Upper lobe of left lung (tissue), 6 donors: Measurements from ENCODE around the gene HOXA7. TPM values are rescaled to one million over a fixed set of nuclear protein-coding genes. Genes with fewer than 3 reads are reported as not detected.
A peak's percentile ranks its signal among the peaks of the same experiment; 100 is the strongest.

Source experiments
- ATAC-seq, 2 donors: fragments of 200-7000 bp; cut with Tn5 transposase; one replicate each; pipeline ENCODE4 v1.9.1; 2022; ENCODE audit warnings: mild to moderate bottlenecking in 2 of 2, moderate library complexity in 2 of 2; ENCODE audit not compliant: low FRiP score in 2 of 2
- DNase-seq, 2 donors: peaks; one replicate each; pipeline ENCODE4 v3.0.0-alpha.2; 2019 to 2020
- H3K27ac ChIP-seq, 4 donors: fragments of 200-600 bp; sonication (generic); one replicate each; pipeline ENCODE4 v1.5.1; 2016 to 2019
- H3K27me3 ChIP-seq, 4 donors: fragments of 200-600 bp; sonication (generic); one replicate each; pipeline ENCODE4 v1.5.1; 2017 to 2019
- H3K36me3 ChIP-seq, 4 donors: fragments of 200-600 bp; sonication (generic); one replicate each; pipeline ENCODE4 v1.5.1; 2016 to 2019
- H3K4me1 ChIP-seq, 4 donors: fragments of 200-600 bp; sonication (generic); one replicate each; pipeline ENCODE4 v1.5.1; 2018 to 2019
- H3K4me3 ChIP-seq, 4 donors: fragments of 200-600 bp; sonication (generic); one replicate each; pipeline ENCODE4 v1.5.1; 2017 to 2019; ENCODE audit warnings: mild to moderate bottlenecking in 2 of 4, moderate library complexity in 1 of 4
- H3K9me3 ChIP-seq, 4 donors: fragments of 200-600 bp; sonication (generic); one replicate each; pipeline ENCODE4 v1.5.1; 2018 to 2019
- EP300 ChIP-seq, 4 donors: sonication (generic); formaldehyde crosslinking; IDR thresholded peaks; one replicate each; pipeline ENCODE4 v1.5.1; 2017; ENCODE audit warnings: antibody characterized with exemption in 4 of 4, control low read depth in 2 of 4
- POLR2A ChIP-seq, 4 donors: fragments of 450-650 bp; IDR thresholded peaks; one replicate each; pipeline ENCODE4 v1.5.1; 2016 to 2017; ENCODE audit warnings: antibody characterized with exemption in 4 of 4, mild to moderate bottlenecking in 2 of 4
- POLR2AphosphoS5 ChIP-seq, 2 donors: sonication (generic); formaldehyde crosslinking; IDR thresholded peaks; one replicate each; pipeline ENCODE4 v1.5.1; 2017; ENCODE audit warnings: antibody characterized with exemption in 2 of 2
- WGBS, 2 donors: methylation state at CpG; one replicate each; pipeline ENCODE4 v1.1.5; 2017 to 2018; 5-methylcytosine and 5-hydroxymethylcytosine counted together
- total RNA-seq, 6 donors: library from RNA; depleted of rRNA in 4 of 6; stranded (reverse); fragments of >200 nt in 4 of 6; gene quantifications; one replicate each; pipeline versions ENCODE4 v1.1.0 to v1.2.1, GENCODE V29; 2016 to 2021
- TF ChIP-seq, protein P1 (sequence below), 6 experiments: fragments of 450-650 bp in 4 of 6; fragments of 200-600 bp in 2 of 6; sonication (generic) in 2 of 6; IDR thresholded peaks; one replicate each; pipeline ENCODE4 v1.5.1; 2016 to 2019; ENCODE audit warnings: antibody characterized with exemption in 6 of 6
- donor health status: DM: no; HTN: no; CAD: no; lungs with moderate emphysema.
- donor health status: DM: no; HTN: yes; CAD: no; lungs with severe emphysema.

Gene HOXA7
- total RNA-seq, 6 donors from 2014 or later: 0.46 to 3.3 (median 2.5) TPM; not detected in 2

DNA sequence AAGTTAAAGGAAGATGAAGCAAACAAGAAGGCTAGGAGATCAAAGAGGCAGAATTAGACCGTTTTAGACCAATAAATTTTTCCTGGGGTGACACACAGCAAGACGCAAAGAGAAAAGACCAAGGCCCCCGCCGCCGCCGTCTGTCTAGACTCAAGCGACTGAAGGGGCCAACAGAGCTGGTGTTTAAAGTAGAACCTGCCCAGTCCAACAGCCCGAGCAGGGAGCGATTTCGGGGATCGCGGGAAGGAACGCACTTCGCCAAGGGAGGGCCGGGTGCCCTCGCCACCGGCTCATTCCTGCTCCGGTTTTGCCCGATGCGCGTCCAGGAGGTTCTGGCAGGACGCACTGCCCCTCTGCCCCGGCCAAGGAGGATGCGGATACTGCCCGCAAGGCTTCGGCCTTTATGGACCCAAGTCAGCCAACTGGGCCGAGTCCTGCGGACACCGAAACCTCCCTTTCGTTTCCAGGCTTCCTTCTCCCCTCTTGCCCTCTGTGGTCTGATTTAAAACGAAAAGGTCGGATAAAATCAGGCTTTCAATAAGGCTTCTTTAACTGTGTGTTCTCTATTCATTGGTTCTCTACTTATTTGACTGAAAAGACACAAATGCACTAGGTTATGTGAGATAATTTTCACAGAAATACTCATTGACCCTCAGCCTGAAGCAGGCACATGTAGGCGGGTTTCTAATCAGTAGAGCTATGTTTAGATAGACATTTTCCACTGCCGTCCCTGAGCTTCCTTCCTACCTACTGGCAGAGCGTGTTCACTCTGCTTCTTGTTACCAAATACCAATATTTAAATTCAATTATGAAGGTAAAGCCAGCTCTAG, 2.2 kb upstream of the HOXA7 start:
- TF ChIP-seq, protein P1, sequence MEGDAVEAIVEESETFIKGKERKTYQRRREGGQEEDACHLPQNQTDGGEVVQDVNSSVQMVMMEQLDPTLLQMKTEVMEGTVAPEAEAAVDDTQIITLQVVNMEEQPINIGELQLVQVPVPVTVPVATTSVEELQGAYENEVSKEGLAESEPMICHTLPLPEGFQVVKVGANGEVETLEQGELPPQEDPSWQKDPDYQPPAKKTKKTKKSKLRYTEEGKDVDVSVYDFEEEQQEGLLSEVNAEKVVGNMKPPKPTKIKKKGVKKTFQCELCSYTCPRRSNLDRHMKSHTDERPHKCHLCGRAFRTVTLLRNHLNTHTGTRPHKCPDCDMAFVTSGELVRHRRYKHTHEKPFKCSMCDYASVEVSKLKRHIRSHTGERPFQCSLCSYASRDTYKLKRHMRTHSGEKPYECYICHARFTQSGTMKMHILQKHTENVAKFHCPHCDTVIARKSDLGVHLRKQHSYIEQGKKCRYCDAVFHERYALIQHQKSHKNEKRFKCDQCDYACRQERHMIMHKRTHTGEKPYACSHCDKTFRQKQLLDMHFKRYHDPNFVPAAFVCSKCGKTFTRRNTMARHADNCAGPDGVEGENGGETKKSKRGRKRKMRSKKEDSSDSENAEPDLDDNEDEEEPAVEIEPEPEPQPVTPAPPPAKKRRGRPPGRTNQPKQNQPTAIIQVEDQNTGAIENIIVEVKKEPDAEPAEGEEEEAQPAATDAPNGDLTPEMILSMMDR (IDR thresholded peaks at IDR 0.05): no peak
- TF ChIP-seq POLR2AphosphoS5 (IDR thresholded peaks at IDR 0.05): no peak
- no peak for TF ChIP-seq POLR2A (IDR thresholded peaks at IDR 0.05)
- TF ChIP-seq EP300 (IDR thresholded peaks at IDR 0.05): no peak
- peak; percentile 15 to 58 for DNase-seq
- no peak overlapping the region for H3K27ac ChIP-seq
- ATAC-seq: no peak
- peaks cover 28 to 53% (median 41%) of the 10 kb centered on the region in 4 donors for H3K4me1 ChIP-seq
- H3K36me3 ChIP-seq: no peaks in the 10 kb centered on the region
- H3K9me3 ChIP-seq: no peaks in the 10 kb centered on the region
- 35 to 57% methylated on average over 28 to 35 of the region's 35 CpGs for WGBS, 2 donors
- no peak overlapping the region for H3K4me3 ChIP-seq
- H3K27me3 ChIP-seq: peaks cover 0 to 66% (median 29%) of the 10 kb centered on the region in 4 donors

DNA sequence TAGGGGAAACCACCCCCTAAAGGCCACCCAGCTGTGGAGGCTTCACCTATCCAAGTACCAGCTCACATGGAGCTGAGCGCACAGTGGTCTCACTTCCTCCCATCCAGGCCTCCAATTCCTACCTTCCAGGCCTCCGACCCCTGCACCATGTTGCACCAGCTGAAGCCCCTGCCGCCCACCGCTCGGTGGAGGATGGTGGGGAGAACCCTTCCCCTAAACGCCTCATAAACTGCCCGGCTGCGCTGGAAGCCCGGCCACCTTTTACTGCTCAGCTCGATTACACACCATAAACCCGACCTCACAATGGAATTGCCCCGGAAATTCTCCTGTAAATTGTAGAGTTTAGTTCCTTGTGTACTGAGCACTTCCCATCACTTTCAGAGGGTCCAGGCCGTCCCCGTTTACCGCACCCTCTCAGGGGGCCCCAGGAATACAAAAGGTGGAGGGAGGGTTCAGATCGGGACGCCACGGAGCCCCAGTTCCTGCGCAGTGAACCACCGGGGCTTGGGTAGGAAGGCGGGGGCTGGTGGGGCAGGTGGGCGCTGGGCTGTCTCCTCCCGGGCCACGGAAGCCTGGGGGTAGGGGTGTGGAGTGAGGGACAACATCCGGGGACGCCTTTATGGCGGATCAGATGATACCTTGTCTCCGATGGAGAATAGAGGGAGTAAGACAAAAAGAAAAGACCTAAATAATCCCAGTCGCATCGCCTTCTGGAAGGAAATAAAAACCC, 1.4 kb upstream of the HOXA7 start:
- no peak overlapping the region for H3K27ac ChIP-seq
- peaks cover 0 to 67% (median 34%) of the 10 kb centered on the region in 4 donors for H3K27me3 ChIP-seq
- peaks cover 28 to 53% (median 42%) of the 10 kb centered on the region in 4 donors for H3K4me1 ChIP-seq
- no peaks in the 10 kb centered on the region for H3K9me3 ChIP-seq
- DNase-seq (peak in 1 of 2 donors; percentile 10), ATAC-seq (no peak)
- 38 to 48% methylated on average over 30 of the region's 30 CpGs for WGBS, 2 donors
- TF ChIP-seq, protein P1 (IDR thresholded peaks at IDR 0.05): no peak
- no peak for TF ChIP-seq POLR2A (IDR thresholded peaks at IDR 0.05)
- H3K36me3 ChIP-seq: no peaks in the 10 kb centered on the region
- H3K4me3 ChIP-seq: no peak overlapping the region

DNA sequence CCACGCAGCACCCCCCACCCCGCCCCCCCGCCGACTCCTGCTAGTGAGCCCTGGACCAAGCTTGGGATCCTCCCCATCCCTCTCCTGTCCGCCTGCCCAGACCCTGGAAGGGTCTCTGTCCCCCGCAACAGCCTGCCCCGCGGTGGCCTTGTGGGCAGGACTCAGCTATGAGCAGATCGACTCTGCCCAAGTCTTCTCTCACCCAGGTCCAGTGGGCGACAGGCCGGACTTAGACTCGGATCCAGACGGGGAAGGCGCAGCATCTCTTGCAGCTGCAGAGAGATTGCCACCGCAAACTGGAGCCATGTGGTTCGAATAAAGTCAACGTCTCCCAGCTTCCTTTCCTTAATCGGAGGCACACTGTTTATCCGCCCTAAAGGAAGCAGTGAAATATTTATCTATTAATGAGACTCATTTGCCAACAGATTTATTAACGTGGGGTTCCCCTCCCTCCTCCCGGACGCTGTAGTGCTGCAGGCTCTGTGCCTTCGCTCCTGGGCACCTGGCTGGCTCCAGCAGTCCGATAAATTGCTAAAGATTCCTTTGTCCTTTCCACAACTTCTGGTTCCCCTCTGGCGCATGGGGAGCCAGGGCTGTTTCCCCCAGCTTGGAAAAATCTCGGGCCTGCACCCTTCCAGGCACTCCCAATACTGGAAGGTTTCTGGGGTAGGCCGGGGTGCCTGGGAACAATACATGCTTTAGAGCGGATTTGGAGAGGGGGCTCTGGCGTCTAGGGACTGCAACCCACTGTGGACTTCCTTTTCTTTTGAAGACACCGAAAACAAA, 634 bp upstream of the HOXA7 start:
- TF ChIP-seq, protein P1 (IDR thresholded peaks at IDR 0.05): no peak
- TF ChIP-seq EP300 (IDR thresholded peaks at IDR 0.05) (no peak), POLR2A (IDR thresholded peaks at IDR 0.05) (no peak), POLR2AphosphoS5 (IDR thresholded peaks at IDR 0.05) (no peak)
- peak in 1 of 2 donors; percentile 18 for DNase-seq
- WGBS, 2 donors: 15 to 19% methylated on average over 17 to 26 of the region's 30 CpGs

DNA sequence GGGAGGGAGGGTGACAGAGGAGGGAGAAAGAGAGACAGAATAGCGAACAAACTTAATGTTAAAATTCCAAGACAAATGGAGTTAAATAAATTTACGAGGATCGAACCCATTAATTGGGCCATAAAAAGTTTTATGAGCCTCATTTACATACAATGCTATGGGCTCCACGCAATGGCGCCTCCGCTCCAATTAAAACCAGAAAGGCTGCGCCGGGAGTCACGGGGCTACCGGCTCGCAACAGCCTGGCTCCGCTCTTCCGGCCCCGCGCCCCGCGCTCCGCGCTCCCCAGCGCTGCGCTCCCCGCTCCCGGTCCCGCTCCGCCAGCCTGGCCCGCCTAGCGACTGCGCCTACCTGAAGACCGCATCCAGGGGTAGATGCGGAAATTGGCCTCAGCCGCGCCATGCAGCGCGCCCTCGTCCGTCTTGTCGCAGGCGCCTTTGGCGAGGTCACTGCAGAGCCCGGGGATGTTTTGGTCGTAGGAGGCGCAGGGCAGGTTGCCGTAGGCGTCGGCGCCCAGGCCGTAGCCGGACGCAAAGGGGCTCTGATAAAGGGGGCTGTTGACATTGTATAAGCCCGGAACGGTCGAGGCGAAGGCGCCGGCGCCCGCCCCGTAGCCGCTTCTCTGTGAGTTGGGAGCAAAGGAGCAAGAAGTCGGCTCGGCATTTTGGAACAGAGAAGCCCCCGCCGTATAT, 513 bp downstream of the HOXA7 start:
- 3 to 5% methylated on average over 6 to 58 of the region's 63 CpGs for WGBS, 2 donors
- DNase-seq (peak; percentile 19 to 87), ATAC-seq (peak in 1 of 2 donors; percentile 31)
- TF ChIP-seq, protein P1 (IDR thresholded peaks at IDR 0.05): no peak
- TF ChIP-seq POLR2A (IDR thresholded peaks at IDR 0.05): no peak
- no peak for TF ChIP-seq POLR2AphosphoS5 (IDR thresholded peaks at IDR 0.05)
- no peak for TF ChIP-seq EP300 (IDR thresholded peaks at IDR 0.05)
- peaks cover 0 to 79% (median 46%) of the 10 kb centered on the region in 4 donors for H3K27me3 ChIP-seq
- H3K9me3 ChIP-seq: no peaks in the 10 kb centered on the region
- H3K4me3 ChIP-seq: peak overlapping the region; percentile 44 to 59 (median 51)
- H3K27ac ChIP-seq: peak overlapping the region; percentile 62 to 82 (median 72)
- H3K4me1 ChIP-seq: peaks cover 36 to 58% (median 47%) of the 10 kb centered on the region in 4 donors
- no peaks in the 10 kb centered on the region for H3K36me3 ChIP-seq

More for the DNA sequence above, 634 bp upstream of the HOXA7 start:
- no peaks in the 10 kb centered on the region for H3K9me3 ChIP-seq
- no peak for ATAC-seq
- peaks cover 0 to 75% (median 39%) of the 10 kb centered on the region in 4 donors for H3K27me3 ChIP-seq
- H3K36me3 ChIP-seq: no peaks in the 10 kb centered on the region
- H3K4me3 ChIP-seq: peak overlapping the region; percentile 44 to 59 (median 51)
- peaks cover 35 to 58% (median 46%) of the 10 kb centered on the region in 4 donors for H3K4me1 ChIP-seq
- H3K27ac ChIP-seq: peak overlapping the region in 2 of 4 donors; percentile 82
